ENCODE results near the gene NAMPT. TPM values are rescaled to one million over a fixed set of nuclear protein-coding genes. Genes with fewer than 3 reads are reported as not detected.

NAMPT gene
- total RNA-seq, 4 donors from 2014 or later, result 96.7 to 239 (median 189) TPM

DNA sequence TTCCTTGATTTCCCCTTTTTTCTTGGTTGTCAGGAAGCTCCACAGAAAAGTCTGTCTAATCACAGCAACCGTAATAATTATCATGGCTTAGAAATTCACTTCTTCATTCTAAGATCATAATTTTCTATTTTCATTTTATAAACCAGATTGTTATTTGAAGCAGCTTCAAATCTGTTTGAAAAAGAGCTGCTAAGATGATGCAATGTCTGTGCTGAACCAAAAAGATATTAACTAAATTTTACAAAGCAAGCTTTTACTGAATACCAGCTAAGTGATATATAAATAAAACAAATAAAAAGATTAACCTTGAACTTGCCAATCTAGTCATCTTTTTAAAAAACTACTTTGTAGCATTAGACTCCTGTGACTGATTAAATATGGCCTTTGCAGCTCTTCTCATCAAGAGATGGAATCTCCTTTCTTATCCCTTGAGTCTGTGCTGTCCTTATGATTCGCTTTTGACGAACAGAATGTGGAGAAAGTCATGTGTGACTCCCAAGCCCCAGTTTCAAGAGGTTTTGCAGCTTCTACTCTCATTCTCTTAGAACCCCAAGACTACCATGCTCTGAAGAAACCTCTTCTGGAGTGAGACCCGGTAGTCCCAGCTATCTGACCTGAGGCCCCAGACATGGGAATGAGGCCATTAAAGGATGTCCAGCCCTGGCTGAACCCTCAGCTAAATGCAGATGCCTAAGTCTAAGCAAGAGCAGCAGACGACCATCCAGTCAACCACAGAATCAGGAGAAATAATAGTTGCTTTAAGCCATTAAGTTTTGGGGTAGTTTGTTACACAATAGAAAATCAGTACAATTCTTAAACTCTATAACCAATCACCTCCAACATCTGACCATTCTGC lies 14.4 kb downstream of the NAMPT start:
- Histone ChIP-seq H3K36me3 (peaks cover 87% of the 10 kb centered on the region), H3K9me3 (no peaks in the 10 kb centered on the region), H3K4me3 (no peak overlapping the region), H3K27ac (no peak overlapping the region), H3K4me1 (no peaks in the 10 kb centered on the region), H3K27me3 (no peaks in the 10 kb centered on the region)
- no peak for TF ChIP-seq POLR2A (IDR thresholded peaks at IDR 0.05)
- no peak for TF ChIP-seq POLR2AphosphoS5 (IDR thresholded peaks at IDR 0.05)
- TF ChIP-seq EP300 (IDR thresholded peaks at IDR 0.05), result no peak
- TF ChIP-seq, protein P1, sequence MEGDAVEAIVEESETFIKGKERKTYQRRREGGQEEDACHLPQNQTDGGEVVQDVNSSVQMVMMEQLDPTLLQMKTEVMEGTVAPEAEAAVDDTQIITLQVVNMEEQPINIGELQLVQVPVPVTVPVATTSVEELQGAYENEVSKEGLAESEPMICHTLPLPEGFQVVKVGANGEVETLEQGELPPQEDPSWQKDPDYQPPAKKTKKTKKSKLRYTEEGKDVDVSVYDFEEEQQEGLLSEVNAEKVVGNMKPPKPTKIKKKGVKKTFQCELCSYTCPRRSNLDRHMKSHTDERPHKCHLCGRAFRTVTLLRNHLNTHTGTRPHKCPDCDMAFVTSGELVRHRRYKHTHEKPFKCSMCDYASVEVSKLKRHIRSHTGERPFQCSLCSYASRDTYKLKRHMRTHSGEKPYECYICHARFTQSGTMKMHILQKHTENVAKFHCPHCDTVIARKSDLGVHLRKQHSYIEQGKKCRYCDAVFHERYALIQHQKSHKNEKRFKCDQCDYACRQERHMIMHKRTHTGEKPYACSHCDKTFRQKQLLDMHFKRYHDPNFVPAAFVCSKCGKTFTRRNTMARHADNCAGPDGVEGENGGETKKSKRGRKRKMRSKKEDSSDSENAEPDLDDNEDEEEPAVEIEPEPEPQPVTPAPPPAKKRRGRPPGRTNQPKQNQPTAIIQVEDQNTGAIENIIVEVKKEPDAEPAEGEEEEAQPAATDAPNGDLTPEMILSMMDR (IDR thresholded peaks at IDR 0.05), result no peak
- DNase-seq (ENCODE audit: low spot score in 2 of 2), result no peak
- WGBS, result 97% methylated on average over 5 of the region's 5 CpGs

DNA sequence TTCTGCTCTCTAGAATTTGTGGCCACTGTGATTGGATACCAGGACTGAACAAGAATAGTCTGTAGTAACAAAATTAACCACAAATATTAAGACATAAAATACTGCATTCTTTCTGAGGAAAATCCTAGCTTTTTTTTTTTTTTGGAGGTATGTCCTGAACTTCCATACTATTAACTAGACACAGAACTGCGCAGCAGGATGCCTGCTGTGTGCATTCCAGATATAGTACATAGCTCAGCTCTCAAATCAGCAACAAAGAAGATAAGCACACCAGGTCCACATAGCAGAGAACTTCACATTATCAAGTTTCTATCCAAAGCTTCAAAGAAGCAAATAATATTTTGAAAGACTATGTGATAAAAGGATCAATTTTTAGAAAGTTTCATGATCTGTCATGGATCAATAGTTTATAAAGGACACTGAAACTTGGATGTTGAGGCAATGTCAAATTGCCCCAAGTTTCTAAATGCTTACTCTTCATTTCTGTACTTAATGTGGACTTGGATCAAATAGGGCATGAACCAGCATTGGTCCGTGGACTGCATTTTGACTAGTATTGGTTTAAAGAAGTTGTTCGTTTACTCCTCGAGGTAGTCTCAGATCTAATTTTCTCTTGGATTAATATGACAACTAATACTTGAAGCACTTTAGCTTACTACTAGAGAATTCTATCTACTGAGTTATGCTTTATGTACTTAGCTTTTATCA lies 15.4 kb downstream of the NAMPT start:
- no peak for DNase-seq (ENCODE audit: low spot score in 2 of 2)
- peaks cover 87% of the 10 kb centered on the region for H3K36me3 ChIP-seq
- 72% methylated on average over 4 of the region's 4 CpGs for WGBS
- TF ChIP-seq POLR2AphosphoS5 (IDR thresholded peaks at IDR 0.05), result no peak
- no peak for TF ChIP-seq POLR2A (IDR thresholded peaks at IDR 0.05)
- TF ChIP-seq, protein P1 (IDR thresholded peaks at IDR 0.05), result no peak
- TF ChIP-seq EP300 (IDR thresholded peaks at IDR 0.05), result no peak
- no peak overlapping the region for H3K27ac ChIP-seq
- no peaks in the 10 kb centered on the region for H3K4me1 ChIP-seq
- H3K27me3 ChIP-seq, result no peaks in the 10 kb centered on the region
- H3K9me3 ChIP-seq, result no peaks in the 10 kb centered on the region
- no peak overlapping the region for H3K4me3 ChIP-seq

DNA sequence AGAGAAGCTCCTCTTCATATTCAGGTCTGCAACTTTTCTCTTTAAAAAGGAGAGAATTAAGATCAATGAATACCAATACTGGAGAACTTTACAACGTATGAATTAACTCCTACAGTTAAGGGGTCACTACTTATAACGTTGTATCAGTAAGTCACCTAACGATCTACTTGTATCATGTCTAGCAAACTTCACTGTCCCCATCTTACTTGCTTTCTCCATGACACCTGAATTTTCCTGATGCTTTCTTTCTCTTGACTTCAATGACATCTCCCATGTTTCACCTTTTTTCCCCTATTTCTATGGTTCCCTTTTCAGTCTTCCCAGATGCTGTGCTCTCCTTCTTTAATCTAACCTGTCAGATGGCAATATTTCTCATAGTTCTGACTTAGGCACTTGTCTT lies 19.6 kb downstream of the NAMPT start:
- TF ChIP-seq EP300 (IDR thresholded peaks at IDR 0.05) (no peak), POLR2A (IDR thresholded peaks at IDR 0.05) (no peak), POLR2AphosphoS5 (IDR thresholded peaks at IDR 0.05) (no peak)
- TF ChIP-seq, protein P1 (IDR thresholded peaks at IDR 0.05), result no peak
- Histone ChIP-seq H3K9me3 (no peaks in the 10 kb centered on the region), H3K4me3 (no peak overlapping the region), H3K36me3 (peaks cover 83% of the 10 kb centered on the region), H3K4me1 (no peaks in the 10 kb centered on the region), H3K27ac (no peak overlapping the region), H3K27me3 (no peaks in the 10 kb centered on the region)
- no peak for DNase-seq (ENCODE audit: low spot score in 2 of 2)
- WGBS, result 97% methylated on average over 3 of the region's 3 CpGs

DNA sequence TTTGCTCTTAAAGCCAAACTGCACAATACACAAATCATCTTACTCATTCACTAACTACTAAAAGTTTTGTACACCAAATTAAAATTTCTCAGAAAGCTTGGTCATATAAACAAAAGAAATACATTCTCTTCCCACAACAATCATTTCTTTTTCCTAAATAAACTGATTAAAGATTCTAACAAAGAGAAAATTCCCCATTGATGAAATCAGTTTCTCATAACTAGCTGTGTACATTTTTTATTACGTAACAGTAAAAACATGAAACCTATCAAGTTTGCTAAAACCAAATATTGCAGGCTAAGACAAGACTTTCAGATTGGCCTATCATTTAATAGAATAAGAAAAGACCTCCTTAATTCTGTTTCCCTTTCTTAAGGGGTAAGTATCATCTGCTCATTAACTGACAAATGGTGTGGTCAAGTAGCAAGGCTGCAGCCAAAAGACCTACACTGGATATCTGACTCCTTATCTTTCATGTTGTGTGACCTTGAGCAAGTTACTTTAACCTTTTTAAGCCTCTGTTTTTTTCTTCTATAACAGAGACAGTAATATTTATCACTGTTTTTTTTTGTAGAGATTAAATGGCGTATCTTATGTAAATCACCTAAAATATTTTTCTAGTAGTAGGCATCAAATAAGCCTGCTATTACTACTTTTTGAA lies 22.4 kb downstream of the NAMPT start:
- Histone ChIP-seq H3K36me3 (peaks cover 80% of the 10 kb centered on the region), H3K27ac (no peak overlapping the region)

More for the DNA sequence above, 22.4 kb downstream of the NAMPT start:
- Histone ChIP-seq H3K4me3 (no peak overlapping the region), H3K27me3 (no peaks in the 10 kb centered on the region), H3K9me3 (no peaks in the 10 kb centered on the region), H3K4me1 (no peaks in the 10 kb centered on the region)
- DNase-seq (ENCODE audit: low spot score in 2 of 2), result no peak
- WGBS, result 92% methylated on average over 2 of the region's 2 CpGs
- TF ChIP-seq, protein P1 (IDR thresholded peaks at IDR 0.05), result no peak
- TF ChIP-seq POLR2A (IDR thresholded peaks at IDR 0.05) (no peak), EP300 (IDR thresholded peaks at IDR 0.05) (no peak), POLR2AphosphoS5 (IDR thresholded peaks at IDR 0.05) (no peak)

Data from suprapubic skin (tissue), 4 donors.